Measurements from ENCODE around the gene FKBP8.

The FKBP8 gene

GRCh38 chr19:18488403-18488723 lies 55.0 kb downstream of the FKBP8 start:
- H3K4me3 ChIP-seq = no peak overlapping the region
- peaks cover 100% of the 10 kb centered on the region for H4K20me1 ChIP-seq
- no peak for TF ChIP-seq Cebpa-rat (IDR thresholded peaks at IDR 0.05)
- H3K4me1 ChIP-seq = peaks cover 83% of the 10 kb centered on the region
- no peaks in the 10 kb centered on the region for H3K36me3 ChIP-seq
- H3K4me2 ChIP-seq = peak overlapping the region; percentile 46
- H3K27ac ChIP-seq = no peak overlapping the region
- H3K9me3 ChIP-seq = no peaks in the 10 kb centered on the region
- no peak overlapping the region for H3K9ac ChIP-seq
- H3K27me3 ChIP-seq = no peaks in the 10 kb centered on the region

GRCh38 chr19:18487576-18488402 lies 55.6 kb downstream of the FKBP8 start:
- TF ChIP-seq Cebpa-rat (IDR thresholded peaks at IDR 0.05) = no peak
- Histone ChIP-seq H3K36me3 (no peaks in the 10 kb centered on the region), H3K4me1 (peaks cover 83% of the 10 kb centered on the region), H3K9me3 (no peaks in the 10 kb centered on the region), H3K4me3 (no peak overlapping the region), H3K9ac (no peak overlapping the region), H3K27me3 (no peaks in the 10 kb centered on the region), H4K20me1 (peaks cover 100% of the 10 kb centered on the region), H3K27ac (no peak overlapping the region), H3K4me2 (peak overlapping the region; percentile 46)

GRCh38 chr19:18486746-18487145 lies 56.6 kb downstream of the FKBP8 start:
- Histone ChIP-seq H3K4me2 (peak overlapping the region; percentile 78), H3K27ac (no peak overlapping the region), H3K9ac (0 out of 2 replicates have a peak overlapping the region, but pooled peaks have one; percentile 41), H3K9me3 (no peaks in the 10 kb centered on the region), H3K4me3 (no peak overlapping the region), H3K27me3 (no peaks in the 10 kb centered on the region), H3K36me3 (no peaks in the 10 kb centered on the region), H3K4me1 (peaks cover 81% of the 10 kb centered on the region), H4K20me1 (peaks cover 100% of the 10 kb centered on the region)
- TF ChIP-seq Cebpa-rat (IDR thresholded peaks at IDR 0.05) = no peak

- Histone ChIP-seq H4K20me1 (peaks cover 100% of the 10 kb centered on the region), H3K27ac (peak overlapping the region; percentile 37; the same call in 1 of the 2 replicates), H3K4me3 (no peak overlapping the region), H3K4me1 (peaks cover 87% of the 10 kb centered on the region), H3K27me3 (no peaks in the 10 kb centered on the region), H3K9ac (peak overlapping the region; percentile 12; the same call in 1 of the 2 replicates), H3K36me3 (no peaks in the 10 kb centered on the region), H3K9me3 (no peaks in the 10 kb centered on the region), H3K4me2 (peak overlapping the region; percentile 78)
- TF ChIP-seq Cebpa-rat (IDR thresholded peaks at IDR 0.05) = no peak
These were observed 58.4 kb downstream of the FKBP8 start for GRCh38 chr19:18484992-18485391.

GRCh38 chr19:18483119-18483890 lies 60.1 kb downstream of the FKBP8 start:
- peaks cover 88% of the 10 kb centered on the region for H3K4me1 ChIP-seq

More at GRCh38 chr19:18483119-18483890, 60.1 kb downstream of the FKBP8 start:
- no peak overlapping the region for H3K4me2 ChIP-seq
- no peak for TF ChIP-seq Cebpa-rat (IDR thresholded peaks at IDR 0.05)
- H4K20me1 ChIP-seq = peaks cover 100% of the 10 kb centered on the region
- no peak overlapping the region for H3K4me3 ChIP-seq
- no peaks in the 10 kb centered on the region for H3K36me3 ChIP-seq
- H3K27me3 ChIP-seq = no peaks in the 10 kb centered on the region
- H3K9me3 ChIP-seq = no peaks in the 10 kb centered on the region
- peak overlapping the region; percentile 30; the same call in 1 of the 2 replicates for H3K27ac ChIP-seq
- no peak overlapping the region for H3K9ac ChIP-seq
